HG03354 (cell line): ENCODE measurements around the gene BIRC2.
A peak's percentile ranks its signal among the peaks of the same experiment; 100 is the strongest.

Source experiments
- ATAC-seq: cut with Tn5 transposase; IDR thresholded peaks from one replicate; pipeline ENCODE4 v1.9.1; 2021; ENCODE audit warnings: mild to moderate bottlenecking; ENCODE audit not compliant: unreplicated experiment, poor library complexity, severe bottlenecking

Gene BIRC2

DNA sequence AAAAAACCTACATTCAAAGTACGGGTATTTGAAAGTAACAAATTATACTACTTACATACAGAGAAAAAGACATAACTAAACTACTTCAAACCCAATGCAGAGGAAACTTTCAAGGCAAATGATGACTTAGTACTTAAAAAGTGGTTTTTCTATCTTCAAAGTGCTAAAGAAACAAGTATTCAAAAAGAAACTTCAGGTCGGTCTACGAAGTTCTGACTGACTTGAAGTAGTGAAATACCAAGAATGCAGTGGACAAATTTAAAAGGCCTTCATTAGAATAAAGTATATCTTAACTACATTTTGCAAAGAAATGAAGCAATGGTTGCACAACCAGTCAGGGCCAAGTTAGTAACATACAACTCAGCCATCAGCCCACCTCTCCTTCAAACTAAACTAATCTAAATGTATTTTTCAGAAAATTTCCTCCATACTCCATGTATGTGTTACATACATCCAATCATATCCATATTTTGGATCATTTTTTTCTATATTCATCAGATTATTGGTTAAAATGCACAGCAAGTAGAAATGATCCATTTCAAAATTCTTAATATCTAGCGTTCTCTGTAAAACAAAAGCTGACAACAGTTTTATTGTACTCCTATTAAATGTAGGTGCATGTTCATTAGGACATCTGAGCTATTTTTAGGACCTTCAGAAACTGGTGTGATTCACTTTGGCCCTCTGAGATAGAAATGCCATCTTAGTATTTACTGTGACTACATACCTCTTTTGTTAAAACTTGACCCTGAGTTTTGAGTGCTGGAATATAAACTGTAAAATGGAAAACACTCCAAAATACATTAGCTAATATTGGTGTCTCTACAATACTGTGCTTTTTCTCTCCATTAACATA lies 49.9 kb downstream of the BIRC2 start:
- ATAC-seq = no peak

DNA sequence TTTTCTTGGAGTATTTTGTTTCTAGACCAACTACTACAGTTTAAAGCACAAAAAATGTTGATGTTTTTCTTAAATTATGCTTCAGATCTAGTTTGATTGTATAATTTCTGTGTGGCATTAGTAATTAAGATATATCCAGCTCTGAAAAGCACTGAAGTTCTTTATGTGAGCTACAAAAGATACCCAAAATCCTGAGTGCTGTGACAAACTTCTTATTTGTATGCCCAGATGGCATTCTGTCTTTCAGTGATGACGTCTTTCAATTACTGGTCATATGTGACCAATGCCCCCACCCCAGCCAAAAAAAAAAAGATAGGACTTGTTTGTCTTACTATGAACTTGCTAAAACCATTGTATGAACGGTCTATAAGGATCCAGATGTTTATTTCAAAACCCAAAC lies 51.3 kb downstream of the BIRC2 start:
- ATAC-seq = no peak

- no peak for ATAC-seq
These were observed 52.2 kb downstream of the BIRC2 start for GRCh38 chr11:102399189-102399588.

GRCh38 chr11:102400603-102401002 lies 53.6 kb downstream of the BIRC2 start:
- no peak for ATAC-seq

DNA sequence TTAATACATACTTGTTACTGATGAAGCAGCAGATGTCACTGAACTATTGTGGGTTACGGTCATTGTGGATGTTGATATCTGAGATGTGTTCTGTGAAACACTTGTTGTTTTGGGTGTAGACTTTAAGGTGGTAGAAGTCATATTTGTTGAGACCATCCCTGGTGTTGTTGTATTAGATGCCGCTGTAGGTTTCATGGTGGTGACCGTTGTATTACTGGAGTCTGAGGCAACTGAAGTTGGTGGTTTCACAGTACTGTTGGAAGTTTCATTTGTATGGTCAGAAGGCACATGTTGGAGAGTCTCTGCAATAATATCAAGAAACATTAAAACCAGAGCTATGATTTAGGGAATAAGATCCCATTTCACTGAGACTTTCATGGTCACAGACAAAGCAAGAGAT lies 54.9 kb downstream of the BIRC2 start:
- ATAC-seq = no peak

DNA sequence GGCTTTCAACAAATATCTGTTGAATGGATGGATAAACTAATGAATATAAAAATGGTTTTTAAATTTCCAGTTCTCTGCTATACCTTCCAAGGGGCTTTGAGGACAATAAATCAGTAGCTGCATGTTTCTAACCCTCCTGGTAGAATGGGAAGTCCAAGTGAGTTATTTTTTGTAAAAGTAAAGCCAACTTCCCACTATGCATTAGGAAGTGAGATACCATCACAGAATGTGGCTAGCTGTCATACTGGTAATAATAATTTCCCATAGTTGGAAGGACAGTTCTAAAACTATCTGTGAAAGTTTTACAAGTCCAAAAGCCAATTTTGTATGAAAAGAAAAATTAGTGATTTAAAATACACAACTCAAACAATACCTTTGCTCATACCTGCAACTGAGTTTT lies 55.5 kb downstream of the BIRC2 start:
- ATAC-seq = no peak

GRCh38 chr11:102405501-102405900 lies 58.5 kb downstream of the BIRC2 start:
- ATAC-seq = no peak

GRCh38 chr11:102406099-102406498 lies 59.1 kb downstream of the BIRC2 start:
- no peak for ATAC-seq

DNA sequence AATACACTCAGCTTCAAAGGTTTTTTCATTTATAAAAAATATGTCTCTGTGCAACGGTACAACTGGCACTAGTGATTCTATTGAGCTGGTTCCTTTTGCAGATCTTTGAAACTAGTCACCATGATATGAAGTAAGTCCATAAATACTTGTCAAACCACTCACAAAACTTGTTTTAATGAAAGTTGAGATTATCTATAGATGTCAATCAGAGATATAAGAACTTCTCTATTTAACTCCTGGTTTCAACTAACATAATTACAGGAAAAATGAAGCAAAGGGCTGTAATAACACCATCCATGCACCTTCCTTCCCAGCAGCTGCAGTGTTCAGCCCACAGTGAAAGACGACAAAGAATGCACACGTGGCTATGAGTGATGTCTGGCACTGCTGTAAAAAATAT lies 60.9 kb downstream of the BIRC2 start:
- no peak for ATAC-seq

DNA sequence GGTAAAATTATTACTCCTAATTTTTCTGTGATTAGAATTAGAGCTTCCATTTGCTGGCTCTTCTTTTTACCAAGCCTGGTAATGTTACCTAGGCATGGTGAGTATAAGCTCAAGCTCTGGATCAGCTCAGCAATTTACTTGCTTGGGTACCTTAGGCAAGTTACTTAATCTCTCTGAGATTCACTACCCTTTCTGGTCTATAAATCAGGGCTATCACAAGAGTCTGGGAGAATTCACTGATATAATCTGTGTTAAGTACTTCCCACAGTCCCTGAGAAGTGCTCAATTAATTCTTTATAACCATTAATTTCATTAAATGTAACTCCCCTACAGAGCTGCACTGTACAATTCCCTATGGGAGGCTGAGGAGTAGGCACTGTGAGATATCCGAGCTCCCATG lies 61.3 kb downstream of the BIRC2 start:
- no peak for ATAC-seq

DNA sequence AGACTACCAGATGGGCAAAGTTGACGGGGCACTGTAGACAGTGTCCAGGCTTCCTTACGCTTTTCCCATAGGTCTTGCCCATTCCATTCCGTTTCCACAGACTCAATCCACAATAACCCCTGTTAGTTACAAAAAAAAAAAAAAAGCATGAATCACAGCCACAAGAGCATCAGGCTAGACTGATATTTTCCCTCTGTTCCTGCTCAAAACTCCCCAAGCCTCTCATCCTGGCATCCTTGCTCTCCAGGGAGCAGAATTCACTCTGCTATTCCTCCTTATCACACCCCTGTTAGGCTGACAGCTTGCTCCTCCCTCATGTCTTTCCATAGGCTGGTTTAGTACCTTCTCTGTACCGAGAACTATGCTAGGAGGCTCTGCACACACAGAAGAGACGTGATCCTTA lies 63.4 kb downstream of the BIRC2 start:
- ATAC-seq = no peak

GRCh38 chr11:102411142-102411541 lies 64.1 kb downstream of the BIRC2 start:
- no peak for ATAC-seq

DNA sequence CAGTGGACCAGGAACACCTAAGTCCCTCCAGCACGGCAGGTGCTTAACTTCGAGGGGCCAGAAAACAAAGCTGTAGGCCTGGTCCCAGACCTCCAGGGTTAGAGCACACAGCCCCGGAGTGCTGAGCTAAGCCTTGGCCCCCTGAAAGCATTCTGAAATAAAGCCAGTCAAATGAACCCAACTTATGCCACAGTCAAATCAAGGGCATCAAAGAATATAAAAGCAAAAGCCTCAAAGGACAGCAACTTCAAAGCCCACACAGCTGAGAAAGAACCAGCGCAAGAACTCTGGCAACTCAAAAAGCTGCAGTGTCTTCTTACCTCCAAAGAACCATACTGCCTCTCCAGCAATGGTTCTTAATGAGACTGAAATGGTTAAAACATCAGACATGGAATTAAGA lies 66.5 kb downstream of the BIRC2 start:
- no peak for ATAC-seq

DNA sequence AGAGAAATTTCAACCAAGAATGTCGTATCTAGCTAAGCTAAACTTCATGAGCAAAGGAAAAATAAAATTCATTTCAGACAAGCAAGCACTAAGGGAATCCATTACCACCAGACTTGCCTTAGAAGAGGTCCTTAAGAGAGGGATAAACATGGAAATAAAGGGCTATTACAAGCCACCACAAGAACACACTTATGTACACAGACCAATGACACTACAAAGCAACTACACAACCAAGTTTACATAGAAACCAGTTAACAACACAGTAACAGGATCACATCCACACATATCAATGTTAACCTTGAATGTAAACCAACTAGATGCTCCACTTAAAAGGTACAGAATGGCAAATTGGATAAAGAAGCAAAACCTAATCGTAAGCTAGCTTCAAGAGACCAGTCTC lies 67.5 kb downstream of the BIRC2 start:
- ATAC-seq = no peak

DNA sequence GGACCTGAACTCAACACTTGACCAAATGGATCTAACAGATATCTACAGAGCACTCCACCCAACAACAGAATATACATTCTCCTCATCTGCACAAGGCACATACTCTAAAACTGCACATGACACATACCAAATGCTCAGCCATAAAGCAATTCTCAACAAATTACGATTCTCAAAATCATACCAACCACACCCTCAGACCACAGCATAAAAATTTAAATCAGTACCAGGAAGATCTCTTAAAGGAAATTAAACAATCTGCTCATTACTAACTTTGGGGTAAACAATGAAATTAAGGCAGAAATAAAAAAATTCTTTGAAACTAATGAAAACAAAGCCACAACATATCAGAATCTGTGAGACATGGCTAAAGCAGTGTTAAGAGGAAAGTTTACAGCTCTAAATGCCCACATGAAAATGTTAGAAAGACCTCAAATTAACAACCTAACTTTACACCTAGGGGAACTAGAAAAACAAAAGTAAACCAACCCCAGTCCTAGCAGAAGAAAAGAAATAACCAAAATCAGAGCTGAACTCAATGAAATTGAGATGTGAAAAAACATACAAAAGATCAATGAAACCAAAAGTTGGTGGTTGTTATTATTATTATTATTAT lies 68.4 kb downstream of the BIRC2 start:
- ATAC-seq = no peak

DNA sequence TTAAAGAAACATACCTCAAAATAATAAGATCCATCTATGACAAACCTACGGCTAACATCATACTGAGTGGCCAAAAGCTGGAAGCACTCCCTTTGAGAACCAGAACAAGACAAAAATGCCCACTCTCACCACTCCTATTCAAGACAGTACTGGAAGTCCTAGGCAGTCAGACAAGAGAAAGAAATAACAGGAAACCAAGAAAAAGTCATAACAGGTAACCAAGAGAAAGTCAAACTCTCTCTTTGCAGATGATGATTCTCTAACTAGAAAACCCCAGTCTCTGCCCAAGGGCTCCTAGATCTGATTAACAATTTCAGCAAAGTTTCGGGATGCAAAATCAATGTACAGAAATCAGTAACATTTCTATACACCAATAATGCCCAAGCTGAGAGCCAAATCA lies 70.0 kb downstream of the BIRC2 start:
- no peak for ATAC-seq

DNA sequence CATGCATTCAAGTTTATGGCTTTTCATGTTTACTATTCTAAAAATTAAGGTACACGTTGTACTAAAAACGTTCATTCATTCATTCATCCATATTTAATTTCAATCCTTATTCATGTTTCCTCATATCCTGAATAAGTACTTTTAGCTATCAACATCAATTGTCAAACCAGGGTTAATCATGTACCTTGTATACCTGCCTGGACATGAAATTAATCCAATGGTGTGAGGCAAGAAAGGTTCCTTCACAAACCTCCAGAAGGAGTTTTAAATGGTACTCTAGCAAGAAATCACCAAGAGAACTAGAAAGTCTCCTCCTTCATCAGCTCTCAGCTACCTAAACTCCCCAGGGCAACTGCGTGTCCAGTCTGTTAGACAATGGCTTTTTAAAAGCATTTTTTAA lies 72.2 kb downstream of the BIRC2 start:
- ATAC-seq = no peak

- peak; percentile 93 for ATAC-seq
These were observed 73.5 kb downstream of the BIRC2 start for GRCh38 chr11:102420547-102420946.

GRCh38 chr11:102421261-102421660 lies 74.2 kb downstream of the BIRC2 start:
- no peak for ATAC-seq

- ATAC-seq = no peak
These were observed 76.1 kb downstream of the BIRC2 start for GRCh38 chr11:102422817-102423712.

DNA sequence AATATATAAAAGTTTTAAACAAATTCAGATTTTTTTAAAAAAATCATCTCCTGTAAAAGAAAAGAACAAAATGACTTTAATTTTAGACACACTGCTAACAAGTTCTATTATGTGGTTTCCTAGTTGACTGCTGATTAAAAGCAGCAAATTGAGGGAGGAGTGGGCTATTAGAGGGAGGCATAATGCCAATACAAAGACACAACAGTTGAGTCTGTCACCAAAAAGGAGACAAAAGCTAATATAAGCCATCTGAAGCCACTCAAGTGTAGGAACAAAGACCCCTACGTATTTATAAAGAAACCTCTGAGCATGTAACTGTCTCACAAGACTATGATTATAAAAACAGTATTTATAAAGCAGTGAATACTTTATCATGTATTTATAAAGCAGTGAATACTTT lies 76.9 kb downstream of the BIRC2 start:
- ATAC-seq = no peak
